Measurements from ENCODE around the gene TNFRSF8. TPM values are rescaled to one million over a fixed set of nuclear protein-coding genes. Genes with fewer than 3 reads are reported as not detected.
"Not testable (repeated sequence)": the region's sequence is repeated elsewhere in the genome, so short reads cannot be mapped to it uniquely, and the experiment has no call there.

The TNFRSF8 gene
- total RNA-seq, 2 experiments from 2014 or later: 6.0 to 6.5 TPM

DNA sequence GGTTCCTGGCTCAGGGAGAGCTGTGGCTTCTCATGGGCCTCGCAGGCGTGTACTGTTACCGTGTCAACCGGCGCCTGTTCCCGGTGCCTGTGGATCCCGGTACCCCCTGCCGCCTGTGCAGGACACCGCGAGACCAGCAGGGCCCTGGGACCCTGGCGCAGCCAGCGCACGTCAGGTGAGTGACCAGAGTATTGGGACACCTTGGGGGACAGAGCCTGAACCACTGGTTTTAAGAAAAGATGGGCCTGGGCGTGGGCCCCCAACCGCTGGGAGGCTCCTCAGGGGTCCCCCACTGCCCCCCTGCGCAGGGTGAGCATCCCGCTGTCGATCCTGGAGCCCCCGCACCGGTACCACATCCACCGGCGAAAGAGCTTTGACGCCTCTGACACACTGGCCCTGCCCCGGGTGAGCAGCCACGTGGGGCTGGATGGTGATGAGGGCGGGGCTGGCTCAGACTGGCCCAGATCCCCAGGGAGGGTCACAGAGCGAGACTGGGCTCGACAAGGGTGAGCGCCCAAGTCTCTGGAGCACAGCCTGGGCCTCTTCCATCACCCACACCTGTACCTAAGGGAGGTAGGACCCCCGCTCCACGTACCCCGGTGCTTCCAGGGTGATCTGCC lies 33.3 kb upstream of the TNFRSF8 start:
- DNase-seq: no peak
- Mint-ChIP-seq H3K9me3 (no peaks in the 10 kb centered on the region), H3K4me3 (no peak overlapping the region), H3K27ac (no peak overlapping the region), H3K4me1 (no peaks in the 10 kb centered on the region), H3K36me3 (ENCODE audit: low read depth) (peaks cover 21% of the 10 kb centered on the region), H3K27me3 (no peaks in the 10 kb centered on the region)
- ChIA-PET CTCF (interaction anchor here (1.4 to 2.2 kb wide), 2 partner anchors 9 to 22 kb away, joined by 5 to 8 read pairs; no protein-coding TSS in a partner anchor), POLR2A (no interaction called here)

DNA sequence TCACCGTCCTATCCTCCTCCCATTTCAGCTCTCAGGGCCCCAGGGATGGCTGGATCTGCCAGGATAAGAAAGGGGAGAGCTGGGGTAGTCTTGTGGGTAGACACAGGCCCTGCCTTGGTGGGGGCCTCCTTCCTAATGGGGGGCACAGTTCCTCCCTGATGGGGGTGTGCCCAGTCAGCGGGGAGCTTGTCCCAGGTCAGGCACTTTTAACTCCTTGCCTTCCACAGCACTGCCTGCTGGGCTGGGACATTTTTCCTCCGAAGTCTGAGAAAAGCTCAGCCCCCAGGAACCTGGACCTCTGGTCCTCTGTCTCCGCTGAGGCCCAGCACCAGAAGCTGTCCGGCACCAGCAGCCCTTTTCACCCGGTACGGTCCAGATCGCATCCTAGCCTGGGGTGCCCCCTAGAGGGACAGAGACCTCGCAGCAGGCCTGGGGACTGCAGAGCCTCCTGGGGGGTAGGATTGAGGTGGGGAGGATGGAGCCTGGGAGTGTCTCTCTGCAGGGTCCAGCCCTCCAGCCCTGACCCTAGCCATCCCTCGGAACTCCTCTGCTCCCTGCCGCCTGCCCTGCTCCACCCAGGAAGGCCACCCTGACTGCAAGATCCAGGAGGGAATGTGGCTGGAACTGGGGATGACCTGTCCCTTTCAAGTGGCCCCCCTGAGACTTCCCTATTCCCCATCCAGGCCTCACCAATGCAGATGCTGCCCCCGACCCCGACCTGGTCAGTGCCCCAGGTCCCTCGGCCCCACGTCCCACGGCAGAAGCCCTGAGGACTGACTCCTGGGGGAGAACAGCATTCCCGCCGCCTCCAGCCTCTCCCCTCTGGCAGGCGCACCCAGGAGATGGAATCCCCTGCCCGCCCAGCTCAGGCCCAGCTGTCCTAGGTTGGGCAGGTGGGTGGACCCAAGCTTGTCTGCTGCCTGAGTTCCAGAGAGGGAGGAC lies 31.8 kb upstream of the TNFRSF8 start:
- DNase-seq: peak; percentile 53
- Mint-ChIP-seq H3K27ac (no peak overlapping the region), H3K9me3 (no peaks in the 10 kb centered on the region), H3K4me3 (no peak overlapping the region), H3K27me3 (no peaks in the 10 kb centered on the region), H3K4me1 (no peaks in the 10 kb centered on the region), H3K36me3 (ENCODE audit: low read depth) (peaks cover 11% of the 10 kb centered on the region)
- CTCF ChIA-PET: interaction anchor here (0.8 to 2.2 kb wide), 12 partner anchors 8 to 139 kb away, joined by 3 to 8 read pairs (median 4); partner anchors contain the start of gene MFN2
- POLR2A ChIA-PET: interaction anchor here (0.7 to 0.9 kb wide), 2 partner anchors 14 to 123 kb away, joined by 3 to 4 read pairs; no protein-coding TSS in a partner anchor

DNA sequence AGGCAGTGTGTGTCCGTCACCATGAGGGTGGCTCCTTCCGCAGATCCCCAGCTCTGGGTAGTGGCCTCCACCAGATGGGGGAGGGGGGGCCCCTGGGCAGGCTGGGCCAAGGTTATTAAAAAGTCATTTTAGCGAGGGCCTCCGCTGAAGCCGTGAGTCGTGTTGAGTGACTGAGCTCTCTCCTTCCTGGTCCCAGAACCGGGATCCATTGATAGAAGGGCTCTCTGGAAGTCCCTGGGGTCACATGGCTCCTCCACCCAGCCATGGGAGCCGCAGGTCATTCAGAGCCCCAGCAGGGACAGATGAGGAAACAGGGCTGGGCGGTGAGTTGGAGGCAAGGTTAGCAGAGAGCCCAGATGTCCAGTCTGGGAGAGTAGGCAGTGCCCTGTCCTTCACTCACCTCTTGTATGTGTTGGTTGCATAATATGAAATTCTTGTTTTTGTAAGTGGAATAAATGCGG lies 30.9 kb upstream of the TNFRSF8 start:
- ChIA-PET POLR2A (interaction anchor here (0.7 kb wide), 1 partner anchor 14 kb away, joined by 3 read pairs; no protein-coding TSS in a partner anchor), CTCF (interaction anchor here (0.8 to 1.7 kb wide), 3 partner anchors 39 to 52 kb away, joined by 3 to 5 read pairs (median 3); partner anchors contain the start of gene MFN2)
- Mint-ChIP-seq H3K36me3 (ENCODE audit: low read depth) (peaks cover 5% of the 10 kb centered on the region), H3K4me3 (no peak overlapping the region), H3K9me3 (no peaks in the 10 kb centered on the region), H3K27ac (no peak overlapping the region), H3K4me1 (no peaks in the 10 kb centered on the region), H3K27me3 (no peaks in the 10 kb centered on the region)
- no peak for DNase-seq

DNA sequence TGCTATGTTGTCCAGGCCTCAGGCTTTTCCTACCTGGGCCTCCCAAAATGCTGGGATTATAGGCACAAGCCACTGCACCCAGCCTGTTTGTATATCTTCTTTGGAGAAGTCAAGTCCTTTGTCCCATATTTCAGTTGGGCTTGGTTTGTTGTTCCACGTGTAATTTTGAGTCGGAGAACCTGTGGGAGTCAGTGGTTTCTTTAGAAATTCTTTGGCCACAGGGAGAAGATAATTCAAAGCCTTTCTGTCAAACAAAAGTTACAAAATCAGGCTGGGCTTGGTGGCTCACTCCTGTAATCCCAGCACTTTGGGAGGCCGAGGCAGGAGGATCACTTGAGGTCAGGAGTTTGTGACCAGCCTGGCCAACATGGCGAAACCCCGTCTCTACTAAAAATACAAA lies 29.7 kb upstream of the TNFRSF8 start:
- H3K36me3 Mint-ChIP-seq (ENCODE audit: low read depth); H3K4me3 Mint-ChIP-seq; H3K9me3 Mint-ChIP-seq; H3K27ac Mint-ChIP-seq; H3K27me3 Mint-ChIP-seq; H3K4me1 Mint-ChIP-seq; POLR2A ChIA-PET; DNase-seq: not testable (repeated sequence)
- CTCF ChIA-PET: interaction anchor here (1.0 kb wide), 1 partner anchor 17 kb away, joined by 5 read pairs; no protein-coding TSS in a partner anchor

DNA sequence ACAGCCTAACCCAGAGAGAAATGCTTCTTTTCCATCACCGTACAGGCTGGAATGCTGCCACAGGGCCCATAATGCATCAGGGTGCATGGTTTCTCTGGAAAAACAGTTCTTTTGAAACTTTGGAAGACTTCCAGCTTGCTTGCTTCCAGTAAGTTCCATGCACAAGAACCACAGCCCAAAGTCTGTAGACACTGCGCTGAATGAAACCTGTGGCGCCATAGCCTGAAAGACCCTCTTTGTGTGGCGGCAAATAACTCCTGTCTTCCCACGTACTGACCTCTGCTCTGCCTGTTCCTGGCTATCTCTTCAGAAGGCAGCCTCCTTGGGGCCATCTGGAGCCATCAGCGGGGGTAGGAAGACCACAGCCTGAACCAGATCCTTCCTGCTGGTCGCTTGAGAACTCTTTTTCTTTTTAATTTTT lies 28.7 kb upstream of the TNFRSF8 start:
- no peak for DNase-seq
- no peak overlapping the region for H3K27ac Mint-ChIP-seq
- POLR2A ChIA-PET: no interaction called here
- no peaks in the 10 kb centered on the region for H3K4me1 Mint-ChIP-seq
- CTCF ChIA-PET: interaction anchor here (0.7 to 1.0 kb wide), 2 partner anchors 14 to 16 kb away, joined by 3 to 5 read pairs; no protein-coding TSS in a partner anchor
- no peaks in the 10 kb centered on the region for H3K9me3 Mint-ChIP-seq
- H3K27me3 Mint-ChIP-seq: no peaks in the 10 kb centered on the region
- no peak overlapping the region for H3K4me3 Mint-ChIP-seq
- H3K36me3 Mint-ChIP-seq (ENCODE audit: low read depth): no peaks in the 10 kb centered on the region

DNA sequence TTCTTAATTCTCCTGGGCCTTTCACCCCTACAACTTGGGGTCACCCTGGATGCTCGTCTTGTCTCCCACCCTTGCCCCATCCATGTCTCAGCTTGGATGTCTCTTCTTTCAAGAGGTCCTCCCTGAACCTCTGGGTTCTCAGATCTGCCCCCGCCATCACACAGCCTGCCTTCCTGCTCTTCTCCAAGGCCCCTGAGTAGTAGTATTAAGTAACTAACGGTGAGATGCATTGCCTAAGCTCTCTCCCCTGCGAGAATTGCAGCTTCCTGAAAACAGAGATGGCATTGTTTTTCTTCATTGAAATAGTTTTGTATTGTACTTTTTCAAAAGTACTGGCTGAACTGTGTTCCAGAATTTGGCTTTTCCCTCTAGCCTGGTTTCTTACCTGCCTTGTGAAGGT lies 27.8 kb upstream of the TNFRSF8 start:
- POLR2A ChIA-PET: no interaction called here
- CTCF ChIA-PET: interaction anchor here (0.7 kb wide), 2 partner anchors 15 to 304 kb away, joined by 3 read pairs; no protein-coding TSS in a partner anchor

DNA sequence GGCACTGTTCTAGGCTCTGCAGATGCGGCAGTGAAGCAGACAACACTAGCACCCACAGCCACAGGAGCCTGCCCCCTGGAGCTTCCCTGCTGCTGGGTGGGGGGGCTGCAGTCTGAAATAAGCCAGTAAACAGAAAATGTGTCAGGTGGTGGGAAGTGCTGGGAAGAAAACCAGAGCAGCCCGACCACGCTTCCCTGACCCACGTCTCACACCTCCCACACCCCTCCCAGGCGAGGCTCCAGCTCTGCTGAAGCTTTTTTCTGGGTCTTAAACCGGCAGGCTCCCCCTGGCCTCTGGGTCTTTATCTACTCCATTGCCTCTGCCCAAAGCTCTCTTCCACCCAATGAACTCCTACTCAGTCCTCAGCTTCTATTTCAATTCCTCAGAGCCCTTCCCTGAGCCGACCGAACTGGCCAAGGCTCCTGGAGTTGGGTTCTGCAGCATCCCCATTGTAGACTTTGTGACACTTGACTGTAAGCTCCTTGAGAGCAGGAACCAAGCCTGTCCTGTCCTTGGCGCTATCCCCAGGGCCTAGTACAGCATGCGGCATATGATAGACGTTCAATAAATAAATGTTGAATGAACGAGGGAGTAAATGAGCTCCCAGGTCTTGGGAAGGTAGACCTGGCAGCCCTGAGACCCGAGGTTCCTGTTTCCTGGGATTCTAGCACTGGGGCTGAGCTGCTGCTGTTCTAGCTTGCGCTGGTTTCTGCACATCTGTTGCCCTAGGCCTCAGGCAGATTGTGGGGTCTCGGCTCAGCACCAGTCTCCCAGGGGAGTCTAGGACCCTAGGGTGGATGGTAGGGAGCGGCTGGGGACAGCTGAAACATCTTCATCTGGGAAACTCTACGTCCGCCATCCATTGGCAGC lies 25.4 kb upstream of the TNFRSF8 start:
- CTCF ChIA-PET: interaction anchor here (0.8 to 2.1 kb wide), 10 partner anchors 9 to 102 kb away, joined by 3 to 8 read pairs (median 4); partner anchors contain the start of gene TNFRSF8
- no peak for DNase-seq
- H3K9me3 Mint-ChIP-seq: no peaks in the 10 kb centered on the region
- no peak overlapping the region for H3K4me3 Mint-ChIP-seq
- H3K27ac Mint-ChIP-seq: peak overlapping the region; percentile 55
- peaks cover 6% of the 10 kb centered on the region for H3K4me1 Mint-ChIP-seq
- no peaks in the 10 kb centered on the region for H3K27me3 Mint-ChIP-seq
- no peaks in the 10 kb centered on the region for H3K36me3 Mint-ChIP-seq (ENCODE audit: low read depth)
- POLR2A ChIA-PET: interaction anchor here (0.6 to 1.0 kb wide), 2 partner anchors 19 to 128 kb away, joined by 3 read pairs; no protein-coding TSS in a partner anchor

More for the DNA sequence above, 27.8 kb upstream of the TNFRSF8 start:
- no peak for DNase-seq
- H3K27ac Mint-ChIP-seq: peak overlapping the region; percentile 15
- no peaks in the 10 kb centered on the region for H3K36me3 Mint-ChIP-seq (ENCODE audit: low read depth)
- H3K4me1 Mint-ChIP-seq: peaks cover under 1% of the 10 kb centered on the region
- no peaks in the 10 kb centered on the region for H3K27me3 Mint-ChIP-seq
- H3K9me3 Mint-ChIP-seq: no peaks in the 10 kb centered on the region
- no peak overlapping the region for H3K4me3 Mint-ChIP-seq

DNA sequence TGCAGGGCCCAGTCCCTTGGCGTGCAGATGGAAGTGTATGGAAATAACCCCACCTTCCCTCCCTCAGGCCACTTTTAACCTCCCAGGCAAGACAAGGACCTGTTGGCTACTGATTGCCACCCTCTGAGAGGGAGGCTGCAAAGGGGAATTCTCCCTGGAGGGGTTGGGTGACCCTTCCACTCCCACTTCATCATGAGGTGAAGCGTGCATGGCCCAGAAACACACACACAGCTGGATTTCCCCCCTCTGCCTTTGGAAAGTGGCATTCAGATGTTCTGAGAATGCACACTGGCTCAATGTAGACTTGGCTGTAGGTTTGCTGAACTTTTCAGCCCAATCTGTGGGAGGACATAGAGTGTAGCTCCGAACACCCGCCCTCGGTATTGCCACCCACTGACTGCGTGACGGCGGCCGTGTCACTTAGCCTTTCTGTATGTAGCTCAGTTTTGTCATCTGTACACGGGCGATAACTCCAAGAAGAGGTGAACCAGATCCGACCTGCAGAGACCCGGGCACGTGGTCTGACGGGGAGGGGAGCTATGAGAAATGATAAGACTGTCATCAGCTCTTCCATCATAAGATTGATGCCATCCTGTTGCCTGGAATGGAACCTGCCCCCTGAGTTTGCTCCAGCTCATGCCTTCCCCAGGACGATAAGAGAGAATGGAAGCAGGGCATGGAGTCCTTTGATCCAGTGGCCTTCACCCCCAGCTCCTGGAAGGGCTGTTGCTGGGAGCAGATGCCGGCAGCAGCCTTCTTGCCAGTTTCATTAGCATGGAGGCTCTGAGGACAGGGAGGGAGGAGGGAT lies 24.5 kb upstream of the TNFRSF8 start:
- no peaks in the 10 kb centered on the region for H3K27me3 Mint-ChIP-seq
- no peaks in the 10 kb centered on the region for H3K9me3 Mint-ChIP-seq
- H3K27ac Mint-ChIP-seq: no peak overlapping the region
- ChIA-PET POLR2A (interaction anchor here (1.0 kb wide), 1 partner anchor 20 kb away, joined by 3 read pairs; no protein-coding TSS in a partner anchor), CTCF (interaction anchor here (0.8 to 2.1 kb wide), 12 partner anchors 8 to 103 kb away, joined by 3 to 8 read pairs (median 4); partner anchors contain the start of genes MIIP and TNFRSF8)
- H3K36me3 Mint-ChIP-seq (ENCODE audit: low read depth): no peaks in the 10 kb centered on the region
- no peak for DNase-seq
- peaks cover 6% of the 10 kb centered on the region for H3K4me1 Mint-ChIP-seq
- H3K4me3 Mint-ChIP-seq: no peak overlapping the region

DNA sequence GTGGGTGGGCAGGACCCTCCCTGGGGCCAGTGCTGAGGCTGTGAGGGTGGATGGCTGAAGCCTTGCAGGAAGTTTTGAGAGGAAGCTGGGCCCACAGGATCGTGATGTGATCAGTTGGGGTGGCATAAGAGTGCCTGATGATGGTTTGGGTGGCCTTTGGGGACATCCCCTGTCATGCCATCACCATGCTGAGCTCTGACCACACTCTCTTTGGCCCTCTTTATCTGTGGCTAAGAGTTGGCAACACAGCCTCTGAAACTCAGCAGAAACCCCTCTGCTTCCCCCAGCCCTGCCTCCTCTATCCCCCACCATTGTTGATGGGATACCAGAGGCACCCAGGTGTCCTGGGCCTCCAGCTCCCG lies 24.0 kb upstream of the TNFRSF8 start:
- Mint-ChIP-seq H3K36me3 (ENCODE audit: low read depth) (no peaks in the 10 kb centered on the region), H3K27me3 (no peaks in the 10 kb centered on the region), H3K4me1 (peaks cover 8% of the 10 kb centered on the region), H3K4me3 (no peak overlapping the region), H3K9me3 (no peaks in the 10 kb centered on the region), H3K27ac (no peak overlapping the region)
- no peak for DNase-seq
- POLR2A ChIA-PET: no interaction called here
- CTCF ChIA-PET: interaction anchor here (0.7 to 2.1 kb wide), 13 partner anchors 8 to 46 kb away, joined by 3 to 7 read pairs (median 3); partner anchors contain the start of genes MIIP and TNFRSF8

DNA sequence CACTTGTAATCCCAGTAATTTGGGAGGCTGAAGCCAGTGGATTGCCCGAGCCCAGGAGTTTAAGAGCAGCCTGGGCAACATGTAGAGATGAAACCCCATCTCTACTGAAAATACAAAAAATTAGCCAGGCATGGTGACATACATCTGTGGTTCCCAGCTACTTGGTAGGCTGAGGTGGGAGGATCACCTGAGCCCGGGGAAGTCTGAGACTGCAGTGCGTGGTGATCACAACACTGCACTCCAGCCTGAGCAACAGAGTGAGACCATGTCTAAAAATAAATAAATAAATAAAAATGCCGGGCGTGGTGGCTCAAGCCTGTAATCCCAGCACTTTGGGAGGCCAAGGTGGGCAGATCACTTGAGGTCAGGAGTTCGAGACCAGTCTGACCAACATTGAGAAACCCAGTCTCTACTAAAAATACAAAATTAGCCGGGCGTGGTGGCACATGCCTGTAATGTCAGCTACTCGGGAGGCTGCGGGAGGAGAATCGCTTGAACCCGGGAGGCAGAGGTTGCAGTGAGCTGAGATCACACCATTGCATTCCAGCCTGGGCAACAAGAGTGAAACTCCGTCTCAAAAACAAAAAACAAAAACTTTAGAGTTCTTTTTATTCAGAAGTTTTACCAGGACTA lies 23.2 kb upstream of the TNFRSF8 start:
- ChIA-PET POLR2A (interaction anchor here (0.8 kb wide), 1 partner anchor 49 kb away, joined by 3 read pairs; no protein-coding TSS in a partner anchor), CTCF (interaction anchor here (0.7 to 2.1 kb wide), 10 partner anchors 9 to 38 kb away, joined by 3 to 8 read pairs (median 4); partner anchors contain the start of gene MIIP)
- H3K4me1 Mint-ChIP-seq: peaks cover 12% of the 10 kb centered on the region
- not testable (repeated sequence) for H3K27ac Mint-ChIP-seq; H3K4me3 Mint-ChIP-seq; DNase-seq; H3K27me3 Mint-ChIP-seq; H3K36me3 Mint-ChIP-seq (ENCODE audit: low read depth); H3K9me3 Mint-ChIP-seq
